Neural crest cell (in vitro differentiated cells): ENCODE results near the gene GPR21. TPM values are rescaled to one million over a fixed set of nuclear protein-coding genes. Genes with fewer than 3 reads are reported as not detected.
A peak's percentile ranks its signal among the peaks of the same experiment; 100 is the strongest.

Experiments
- DNase-seq: peaks from one replicate; pipeline ENCODE4 v3.0.0; 2021; ENCODE audit warnings: low read depth, mixed read lengths, low spot score
- H3K27ac Mint-ChIP-seq: one replicate; pipeline ENCODE4 v1.8.0; 2021; ENCODE audit warnings: mild to moderate bottlenecking, mixed read lengths; ENCODE audit not compliant: unreplicated experiment
- H3K27me3 Mint-ChIP-seq: 2 replicates; pipeline ENCODE4 v1.8.0; 2021; ENCODE audit warnings: low read depth, mild to moderate bottlenecking, mixed read lengths
- H3K36me3 Mint-ChIP-seq: 2 replicates; pipeline ENCODE4 v1.8.0; 2021; ENCODE audit warnings: low read depth, mild to moderate bottlenecking, mixed read lengths
- H3K4me1 Mint-ChIP-seq: 2 replicates; pipeline ENCODE4 v1.8.0; 2021; ENCODE audit warnings: mixed read lengths
- H3K4me3 Mint-ChIP-seq: one replicate; pipeline ENCODE4 v1.8.0; 2021; ENCODE audit warnings: mild to moderate bottlenecking, mixed read lengths
- H3K9me3 Mint-ChIP-seq: 2 replicates; pipeline ENCODE4 v1.8.0; 2021; ENCODE audit warnings: mixed read lengths
- CTCF ChIP-seq: fragments of 200-600 bp; sonication (generic); conservative IDR thresholded peaks from 2 replicates; pipeline ENCODE4 v1.5.0; 2021; ENCODE audit warnings: antibody characterized with exemption, mild to moderate bottlenecking
- total RNA-seq: library from RNA; stranded (reverse); gene quantifications from 2 replicates; pipeline ENCODE4 v1.2.1, GENCODE V29; 2021

GPR21 gene
- total RNA-seq, 1 donor from 2014 or later = 1.0 TPM

GRCh38 chr9:123005964-123006363 is 27.5 kb upstream of the GPR21 start:
- DNase-seq = no peak
- H3K27ac Mint-ChIP-seq = no peak overlapping the region
- no peak overlapping the region for H3K4me3 Mint-ChIP-seq
- peaks cover 1% of the 10 kb centered on the region for H3K36me3 Mint-ChIP-seq
- H3K9me3 Mint-ChIP-seq = no peaks in the 10 kb centered on the region
- no peaks in the 10 kb centered on the region for H3K4me1 Mint-ChIP-seq
- TF ChIP-seq CTCF = no peak
- no peaks in the 10 kb centered on the region for H3K27me3 Mint-ChIP-seq

- no peak overlapping the region for H3K4me3 Mint-ChIP-seq
- no peak for DNase-seq
- H3K9me3 Mint-ChIP-seq = no peaks in the 10 kb centered on the region
- no peak for TF ChIP-seq CTCF
- H3K4me1 Mint-ChIP-seq = no peaks in the 10 kb centered on the region
- H3K36me3 Mint-ChIP-seq = peaks cover 8% of the 10 kb centered on the region
- no peaks in the 10 kb centered on the region for H3K27me3 Mint-ChIP-seq
- H3K27ac Mint-ChIP-seq = no peak overlapping the region
Measured at GRCh38 chr9:123007269-123007668, 26.2 kb upstream of the GPR21 start.

DNA sequence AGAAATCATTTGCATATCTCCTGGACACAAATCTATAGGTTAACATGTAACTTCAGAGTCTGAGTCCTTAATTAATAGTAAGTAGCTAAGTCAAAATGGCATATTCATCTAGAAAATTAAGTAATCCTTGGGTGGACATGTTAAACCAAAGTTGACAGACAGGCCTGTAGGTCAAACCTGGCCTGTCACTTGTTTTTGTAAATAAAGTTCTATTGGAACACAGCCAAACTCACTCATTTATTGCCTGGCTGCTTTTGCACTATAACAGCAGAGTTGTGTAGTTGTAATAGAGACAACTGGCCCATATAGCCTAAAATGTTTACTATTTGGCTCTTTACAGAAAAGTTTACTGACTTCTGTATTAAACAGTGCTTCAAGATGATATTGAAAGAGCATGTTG is 24.6 kb upstream of the GPR21 start:
- no peak overlapping the region for H3K4me3 Mint-ChIP-seq
- H3K9me3 Mint-ChIP-seq = no peaks in the 10 kb centered on the region
- peaks cover 13% of the 10 kb centered on the region for H3K36me3 Mint-ChIP-seq
- H3K27me3 Mint-ChIP-seq = no peaks in the 10 kb centered on the region
- DNase-seq = no peak
- no peak overlapping the region for H3K27ac Mint-ChIP-seq
- TF ChIP-seq CTCF = no peak
- H3K4me1 Mint-ChIP-seq = no peaks in the 10 kb centered on the region

DNA sequence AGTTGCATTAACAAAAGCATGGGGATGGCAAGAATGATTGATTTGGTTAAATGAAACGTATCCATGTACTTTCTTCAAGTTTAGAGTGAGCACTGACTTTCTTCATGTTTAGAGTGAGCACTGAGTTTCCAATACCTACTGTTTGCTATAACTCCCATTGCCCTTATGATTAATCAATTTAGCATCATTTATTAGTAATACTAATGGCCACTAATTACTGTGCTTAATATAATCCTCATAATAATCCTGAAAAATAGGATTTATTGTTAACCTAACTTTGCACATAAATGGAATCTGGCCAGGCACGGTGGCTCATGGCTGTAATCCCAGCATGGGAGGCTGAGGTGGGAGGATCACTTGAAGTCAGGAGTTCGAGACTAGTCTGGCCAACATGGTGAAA is 22.1 kb upstream of the GPR21 start:
- TF ChIP-seq CTCF = no peak
- Mint-ChIP-seq H3K36me3 (peaks cover 20% of the 10 kb centered on the region), H3K27me3 (no peaks in the 10 kb centered on the region), H3K4me1 (no peaks in the 10 kb centered on the region), H3K4me3 (no peak overlapping the region), H3K27ac (no peak overlapping the region), H3K9me3 (no peaks in the 10 kb centered on the region)
- no peak for DNase-seq

DNA sequence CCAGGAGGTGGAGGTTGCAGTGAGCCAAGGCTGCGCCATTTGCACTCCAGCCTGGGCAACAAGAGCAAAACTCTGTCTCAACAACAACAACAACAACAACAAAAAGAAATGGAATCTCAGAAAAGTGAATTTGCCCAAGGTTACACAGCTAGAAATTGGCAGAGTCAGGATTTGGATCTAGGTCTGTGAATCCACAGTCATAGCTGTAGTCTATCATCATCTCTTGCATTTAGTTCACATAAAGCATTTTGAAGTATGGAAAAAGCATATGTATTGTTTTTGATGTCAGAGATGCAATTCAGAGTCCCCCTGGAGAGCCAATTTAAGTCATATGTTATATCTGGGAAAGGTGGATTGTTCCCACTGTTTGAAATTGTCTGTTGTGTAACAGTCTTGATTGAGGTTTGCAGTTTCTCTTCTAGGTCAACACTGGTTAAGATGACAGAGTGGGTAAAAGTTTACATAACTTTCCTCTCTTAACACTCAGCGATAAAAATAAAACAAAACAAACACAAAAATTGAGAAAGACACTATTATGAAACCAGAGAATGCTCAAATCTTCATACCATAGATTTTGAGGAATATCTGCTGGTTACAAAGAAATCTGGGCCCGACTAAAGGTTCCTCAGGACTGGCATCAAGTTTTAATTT is 21.5 kb upstream of the GPR21 start:
- Mint-ChIP-seq H3K36me3 (peaks cover 20% of the 10 kb centered on the region), H3K27ac (peak overlapping the region; percentile 13)

More for the DNA sequence above, 21.5 kb upstream of the GPR21 start:
- DNase-seq = no peak
- H3K9me3 Mint-ChIP-seq = no peaks in the 10 kb centered on the region
- no peaks in the 10 kb centered on the region for H3K27me3 Mint-ChIP-seq
- TF ChIP-seq CTCF = no peak
- no peaks in the 10 kb centered on the region for H3K4me1 Mint-ChIP-seq
- no peak overlapping the region for H3K4me3 Mint-ChIP-seq
